GM19452 (cell line): Measurements from ENCODE around the gene TK1.

Experiments used
- ATAC-seq: cut with Tn5 transposase; IDR thresholded peaks from one replicate; pipeline ENCODE4 v1.9.1; 2021; ENCODE audit not compliant: unreplicated experiment

The TK1 gene

GRCh38 chr17:78223061-78223460, 36.2 kb upstream of the TK1 start:
- ATAC-seq, result no peak

- ATAC-seq, result no peak
These were observed 32.7 kb upstream of the TK1 start for GRCh38 chr17:78219396-78220150.

- no peak for ATAC-seq
These were observed 27.8 kb upstream of the TK1 start for GRCh38 chr17:78214706-78215061.

- no peak for ATAC-seq
These were observed 27.3 kb upstream of the TK1 start, which contains the start of gene BIRC5 for GRCh38 chr17:78214016-78214705. Gene BIRC5 (plus strand): TSS chr17:78214253. CDS start chr17:78214317, 64 bp downstream.

- no peak for ATAC-seq
These were observed 24.2 kb upstream of the TK1 start for GRCh38 chr17:78211032-78211431.

- ATAC-seq, result no peak
These were observed 23.3 kb upstream of the TK1 start for GRCh38 chr17:78210111-78210510.

GRCh38 chr17:78208486-78208885, 21.6 kb upstream of the TK1 start:
- ATAC-seq, result no peak

- ATAC-seq, result no peak
These were observed 19.4 kb upstream of the TK1 start for GRCh38 chr17:78206298-78206697.

GRCh38 chr17:78205124-78205775, 18.4 kb upstream of the TK1 start:
- ATAC-seq, result no peak

GRCh38 chr17:78204387-78205123, 17.7 kb upstream of the TK1 start:
- no peak for ATAC-seq

GRCh38 chr17:78202666-78203065, 15.8 kb upstream of the TK1 start:
- no peak for ATAC-seq

- ATAC-seq, result no peak
These were observed 13.6 kb upstream of the TK1 start for GRCh38 chr17:78200451-78200850.

- no peak for ATAC-seq
These were observed 10.4 kb upstream of the TK1 start for GRCh38 chr17:78197147-78197832.

GRCh38 chr17:78196716-78197115, 9.9 kb upstream of the TK1 start:
- no peak for ATAC-seq

GRCh38 chr17:78185981-78186691, 716 bp downstream of the TK1 start:
- no peak for ATAC-seq

- no peak for ATAC-seq
These were observed 2.0 kb downstream of the TK1 start for GRCh38 chr17:78184868-78185267.

GRCh38 chr17:78184351-78184750, 2.5 kb downstream of the TK1 start:
- ATAC-seq, result no peak

- no peak for ATAC-seq
These were observed 2.9 kb downstream of the TK1 start for GRCh38 chr17:78183916-78184315.

GRCh38 chr17:78182504-78182903, 4.3 kb downstream of the TK1 start:
- ATAC-seq, result no peak

GRCh38 chr17:78180508-78180907, 6.3 kb downstream of the TK1 start:
- ATAC-seq, result no peak
